AG04450 (cell line): ENCODE results near the gene MCM9. TPM values are rescaled to one million over a fixed set of nuclear protein-coding genes. Genes with fewer than 3 reads are reported as not detected.

Experiments
- CTCF ChIA-PET: fragments of 300-600, 350-600 bp; formaldehyde crosslinking; extraction: SDS; loops from one replicate; lab custom pipeline; 2022; ENCODE audit warnings: antibody characterized with exemption, inconsistent platforms; lab: Charles Lee
- POLR2A ChIA-PET: fragments of 350-600 bp; formaldehyde crosslinking; extraction: SDS; loops from one replicate; lab custom pipeline; 2021; ENCODE audit warnings: antibody characterized with exemption, inconsistent platforms; lab: Yijun Ruan, JAX
- DNase-seq: peaks from one replicate; pipeline ENCODE4 v3.0.0-alpha.2; 2011; ENCODE audit warnings: low read depth, low spot score
- H3K27ac ChIP-seq: one replicate; pipeline ENCODE4 v1.5.1; 2012; ENCODE audit warnings: low read depth, low read length, control low read depth
- H3K27me3 ChIP-seq: one replicate; pipeline ENCODE4 v1.6.0; 2012; ENCODE audit warnings: low read length; ENCODE audit not compliant: control insufficient read depth, insufficient read depth
- H3K4me3 ChIP-seq: 2 replicates; pipeline ENCODE4 v1.5.1; 2011; ENCODE audit warnings: mild to moderate bottlenecking, low read depth, low read length, control low read depth
- H3K9me3 ChIP-seq: 2 replicates; pipeline ENCODE4 v1.5.1; 2012; ENCODE audit warnings: low read length; ENCODE audit not compliant: control insufficient read depth, insufficient read depth
- polyA minus RNA-seq: library from RNA; depleted of rRNA, polyadenylated mRNA; stranded (reverse); fragments of >200 nt; gene quantifications from 2 replicates; pipeline ENCODE4 v1.2.3, GENCODE V29; 2011; rRNA and poly(A)+ RNA removed
- polyA plus RNA-seq: library from polyadenylated mRNA; depleted of rRNA; stranded (reverse); fragments of >200 nt; gene quantifications from 2 replicates; pipeline ENCODE4 v1.2.3, GENCODE V29; 2011; rRNA removed
- TF ChIP-seq, protein P1 (sequence below): IDR thresholded peaks from 2 replicates; pipeline ENCODE4 v1.5.1; 2011; ENCODE audit warnings: low read depth, low read length, control low read depth, inconsistent platforms

Gene MCM9
- polyA plus RNA-seq (2.2 and 2.7 TPM in 2 replicates), polyA minus RNA-seq (6.8 and 6.9 TPM in 2 replicates)

DNA sequence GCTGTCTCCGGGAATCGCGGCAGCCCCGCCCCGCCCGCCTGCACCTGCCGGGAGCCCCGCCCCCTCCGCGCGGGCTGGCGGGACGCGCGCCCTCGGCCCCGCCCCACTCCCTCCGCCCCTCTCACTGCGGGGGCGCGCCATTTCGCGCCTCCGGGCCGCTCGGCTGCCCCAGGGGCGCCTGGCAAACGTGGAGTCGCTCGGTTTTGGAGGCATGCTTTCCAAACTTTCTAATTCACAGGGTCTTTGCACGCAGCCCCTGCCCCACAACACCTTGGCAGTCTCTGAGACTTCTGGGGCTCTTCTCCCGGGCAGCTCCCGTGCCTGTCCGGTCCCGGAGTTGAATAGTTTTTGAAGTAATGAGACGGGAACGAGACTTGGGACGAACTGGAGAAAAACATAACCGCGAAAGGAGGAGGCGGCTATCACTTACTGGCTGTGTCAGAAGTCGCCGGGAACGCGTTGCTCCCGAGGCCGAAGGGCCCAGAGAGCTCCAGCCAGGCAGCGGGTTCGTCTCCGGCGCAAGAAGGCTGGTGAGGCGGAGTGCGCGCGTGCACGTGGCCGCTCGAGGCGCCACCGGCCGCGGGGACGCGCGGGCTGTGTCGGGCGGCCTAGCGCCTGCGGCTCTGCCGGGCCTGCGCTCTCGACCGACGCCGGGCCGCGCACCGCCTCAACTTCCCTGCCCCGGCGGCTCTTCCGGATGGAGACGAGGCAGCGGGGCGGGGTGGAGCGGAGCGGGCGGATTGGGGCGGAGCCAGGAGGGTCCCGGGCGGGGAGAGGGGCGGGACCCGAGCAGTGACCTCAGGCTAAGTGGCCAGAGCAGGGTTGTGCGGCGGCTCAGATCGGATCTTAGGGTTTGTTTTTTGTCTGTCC lies at the start of gene MCM9:
Gene MCM9 (minus strand): TSS at position 699 of the 870 bp plus-strand sequence. CDS start 3,436 bp downstream, outside the sequence.
- H3K4me3 ChIP-seq = peak within 1 kb of the TSS; percentile 83
- no peaks in the 10 kb centered on the region for H3K9me3 ChIP-seq
- ChIA-PET CTCF (interaction anchor here (1.1 kb wide), 2 partner anchors 38 to 195 kb away, joined by 3 read pairs; no protein-coding TSS in a partner anchor), POLR2A (interaction anchor here (1.0 kb wide), 1 partner anchor 38 kb away, joined by 5 read pairs; no protein-coding TSS in a partner anchor)
- TF ChIP-seq, protein P1, sequence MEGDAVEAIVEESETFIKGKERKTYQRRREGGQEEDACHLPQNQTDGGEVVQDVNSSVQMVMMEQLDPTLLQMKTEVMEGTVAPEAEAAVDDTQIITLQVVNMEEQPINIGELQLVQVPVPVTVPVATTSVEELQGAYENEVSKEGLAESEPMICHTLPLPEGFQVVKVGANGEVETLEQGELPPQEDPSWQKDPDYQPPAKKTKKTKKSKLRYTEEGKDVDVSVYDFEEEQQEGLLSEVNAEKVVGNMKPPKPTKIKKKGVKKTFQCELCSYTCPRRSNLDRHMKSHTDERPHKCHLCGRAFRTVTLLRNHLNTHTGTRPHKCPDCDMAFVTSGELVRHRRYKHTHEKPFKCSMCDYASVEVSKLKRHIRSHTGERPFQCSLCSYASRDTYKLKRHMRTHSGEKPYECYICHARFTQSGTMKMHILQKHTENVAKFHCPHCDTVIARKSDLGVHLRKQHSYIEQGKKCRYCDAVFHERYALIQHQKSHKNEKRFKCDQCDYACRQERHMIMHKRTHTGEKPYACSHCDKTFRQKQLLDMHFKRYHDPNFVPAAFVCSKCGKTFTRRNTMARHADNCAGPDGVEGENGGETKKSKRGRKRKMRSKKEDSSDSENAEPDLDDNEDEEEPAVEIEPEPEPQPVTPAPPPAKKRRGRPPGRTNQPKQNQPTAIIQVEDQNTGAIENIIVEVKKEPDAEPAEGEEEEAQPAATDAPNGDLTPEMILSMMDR = no peak
- peak; percentile 46 for DNase-seq
- H3K27me3 ChIP-seq = no peaks in the 10 kb centered on the region
- peak within 1 kb of the TSS; percentile 70 for H3K27ac ChIP-seq

DNA sequence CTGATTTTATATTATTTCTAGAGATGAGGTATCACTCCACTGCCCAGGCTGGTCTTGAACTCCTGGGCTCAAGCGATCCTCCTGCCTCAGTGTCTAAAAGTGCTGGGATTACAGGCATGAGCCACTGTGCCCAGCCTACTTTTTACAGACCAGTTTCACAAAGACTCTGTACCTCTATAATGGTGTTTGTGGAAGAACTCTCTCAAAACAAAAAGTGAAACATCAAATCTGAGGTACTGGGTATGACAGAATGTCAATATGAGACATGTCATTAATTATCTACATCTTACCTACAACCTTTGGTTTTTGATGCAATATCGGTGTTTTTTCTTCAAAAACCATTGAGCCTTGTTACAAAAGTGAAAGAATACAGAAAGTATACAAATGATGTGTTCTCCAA lies 49.4 kb upstream of the MCM9 start:
- TF ChIP-seq, protein P1 = no peak
- Histone ChIP-seq H3K4me3 (no peak overlapping the region), H3K9me3 (no peaks in the 10 kb centered on the region), H3K27me3 (no peaks in the 10 kb centered on the region), H3K27ac (no peak overlapping the region)
- DNase-seq = no peak
- ChIA-PET CTCF (no interaction called here), POLR2A (no interaction called here)

DNA sequence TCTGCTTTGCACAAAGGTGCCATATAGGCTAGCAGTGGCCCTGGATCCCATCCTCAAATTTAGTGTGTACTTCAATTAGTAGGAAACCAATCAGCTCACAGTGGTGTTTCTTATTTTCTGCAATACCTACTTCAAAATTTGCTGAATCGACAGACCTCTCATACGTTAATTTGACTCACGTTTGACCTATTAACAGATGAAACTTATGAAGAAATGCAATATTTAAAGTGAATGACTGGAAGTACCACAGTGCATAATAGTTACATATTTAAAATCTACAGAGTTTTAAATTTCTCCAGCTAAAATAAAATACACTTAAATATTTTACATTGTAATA lies 47.6 kb upstream of the MCM9 start:
- POLR2A ChIA-PET = no interaction called here
- CTCF ChIA-PET = interaction anchor here (1.4 kb wide), 1 partner anchor 14 kb away, joined by 7 read pairs; no protein-coding TSS in a partner anchor
- DNase-seq = no peak
- Histone ChIP-seq H3K27me3 (no peaks in the 10 kb centered on the region), H3K27ac (no peak overlapping the region), H3K9me3 (no peaks in the 10 kb centered on the region), H3K4me3 (no peak overlapping the region)
- TF ChIP-seq, protein P1 = no peak

GRCh38 chr6:118981884-118982574 lies 47.1 kb upstream of the MCM9 start:
- ChIA-PET POLR2A (no interaction called here), CTCF (interaction anchor here (1.4 kb wide), 1 partner anchor 14 kb away, joined by 7 read pairs; no protein-coding TSS in a partner anchor)
- TF ChIP-seq, protein P1 = no peak
- no peak for DNase-seq
- Histone ChIP-seq H3K27ac (no peak overlapping the region), H3K4me3 (no peak overlapping the region), H3K9me3 (no peaks in the 10 kb centered on the region), H3K27me3 (no peaks in the 10 kb centered on the region)
